Measurements from ENCODE around the gene AFAP1L2.
A peak's percentile ranks its signal among the peaks of the same experiment; 100 is the strongest.

The AFAP1L2 gene

DNA sequence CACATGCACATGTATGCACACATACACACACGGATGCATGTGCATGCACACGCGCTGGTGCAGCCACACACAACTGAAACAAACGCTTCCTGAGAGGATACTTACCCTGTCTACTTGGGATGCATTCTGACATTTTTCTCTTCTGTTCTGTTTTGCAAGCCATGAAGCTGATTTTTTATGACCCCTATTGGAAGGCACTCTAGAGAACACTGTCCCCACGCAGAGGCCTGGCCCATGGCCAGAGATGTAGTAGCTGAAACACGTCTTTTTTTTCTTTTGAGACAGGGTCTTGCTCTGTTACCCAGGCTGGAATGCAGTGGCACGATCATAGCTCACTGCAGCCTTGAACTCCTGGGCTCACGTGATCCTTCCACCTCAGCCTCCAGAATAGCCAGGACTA, 117.4 kb downstream of the AFAP1L2 start:
- TF ChIP-seq, protein P1, sequence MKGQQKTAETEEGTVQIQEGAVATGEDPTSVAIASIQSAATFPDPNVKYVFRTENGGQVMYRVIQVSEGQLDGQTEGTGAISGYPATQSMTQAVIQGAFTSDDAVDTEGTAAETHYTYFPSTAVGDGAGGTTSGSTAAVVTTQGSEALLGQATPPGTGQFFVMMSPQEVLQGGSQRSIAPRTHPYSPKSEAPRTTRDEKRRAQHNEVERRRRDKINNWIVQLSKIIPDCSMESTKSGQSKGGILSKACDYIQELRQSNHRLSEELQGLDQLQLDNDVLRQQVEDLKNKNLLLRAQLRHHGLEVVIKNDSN (IDR thresholded peaks at IDR 0.05): peak; percentile 24; the same call in 1 of the 2 replicates
- TF ChIP-seq FOXM1 (IDR thresholded peaks at IDR 0.05; ENCODE audit: borderline replicate concordance, low read depth): no peak
- TF ChIP-seq, protein P2, sequence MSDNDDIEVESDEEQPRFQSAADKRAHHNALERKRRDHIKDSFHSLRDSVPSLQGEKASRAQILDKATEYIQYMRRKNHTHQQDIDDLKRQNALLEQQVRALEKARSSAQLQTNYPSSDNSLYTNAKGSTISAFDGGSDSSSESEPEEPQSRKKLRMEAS (IDR thresholded peaks at IDR 0.05): no peak
- peak; percentile 18; the same call in 1 of the 2 replicates for TF ChIP-seq TEAD4 (IDR thresholded peaks at IDR 0.05)

DNA sequence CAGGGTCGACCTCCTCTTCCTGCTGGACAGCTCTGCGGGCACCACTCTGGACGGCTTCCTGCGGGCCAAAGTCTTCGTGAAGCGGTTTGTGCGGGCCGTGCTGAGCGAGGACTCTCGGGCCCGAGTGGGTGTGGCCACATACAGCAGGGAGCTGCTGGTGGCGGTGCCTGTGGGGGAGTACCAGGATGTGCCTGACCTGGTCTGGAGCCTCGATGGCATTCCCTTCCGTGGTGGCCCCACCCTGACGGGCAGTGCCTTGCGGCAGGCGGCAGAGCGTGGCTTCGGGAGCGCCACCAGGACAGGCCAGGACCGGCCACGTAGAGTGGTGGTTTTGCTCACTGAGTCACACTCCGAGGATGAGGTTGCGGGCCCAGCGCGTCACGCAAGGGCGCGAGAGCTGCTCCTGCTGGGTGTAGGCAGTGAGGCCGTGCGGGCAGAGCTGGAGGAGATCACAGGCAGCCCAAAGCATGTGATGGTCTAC, 118.3 kb downstream of the AFAP1L2 start:
- TF ChIP-seq ZBTB7A (IDR thresholded peaks at IDR 0.05; ENCODE audit: low read depth): no peak
- 0 out of 2 replicates have a peak, but pooled peaks have one; percentile 23 for TF ChIP-seq TCF12 (IDR thresholded peaks at IDR 0.05; ENCODE audit: low read depth)
- TF ChIP-seq CEBPB (IDR thresholded peaks at IDR 0.05): no peak
- TF ChIP-seq REST (IDR thresholded peaks at IDR 0.05; ENCODE audit: low read depth): peak; percentile 52
- no peak for TF ChIP-seq NFIC (IDR thresholded peaks at IDR 0.05)
- TF ChIP-seq, protein P2 (IDR thresholded peaks at IDR 0.05): peak; percentile 50
- no peak for TF ChIP-seq RAD21 (IDR thresholded peaks at IDR 0.05; ENCODE audit: low read depth)
- TF ChIP-seq TAF1 (IDR thresholded peaks at IDR 0.05; ENCODE audit: low read depth): no peak
- no peak; the same call in 1 of the 2 replicates for TF ChIP-seq TEAD4 (IDR thresholded peaks at IDR 0.05)
- TF ChIP-seq, protein P1 (IDR thresholded peaks at IDR 0.05): no peak
- no peak for TF ChIP-seq YY1 (IDR thresholded peaks at IDR 0.05; ENCODE audit: low read depth)
- TF ChIP-seq FOXM1 (IDR thresholded peaks at IDR 0.05; ENCODE audit: borderline replicate concordance, low read depth): no peak
- TF ChIP-seq EP300 (IDR thresholded peaks at IDR 0.05; ENCODE audit: borderline replicate concordance): no peak

GRCh38 chr10:114284346-114285071, 119.8 kb downstream of the AFAP1L2 start:
- TF ChIP-seq CEBPB (IDR thresholded peaks at IDR 0.05) (no peak), NFIC (IDR thresholded peaks at IDR 0.05) (no peak), RAD21 (IDR thresholded peaks at IDR 0.05; ENCODE audit: low read depth) (no peak), EGR1 (IDR thresholded peaks at IDR 0.05) (no peak), TEAD4 (IDR thresholded peaks at IDR 0.05) (no peak), CREB1 (IDR thresholded peaks at IDR 0.05; ENCODE audit: low read depth) (no peak), TAF1 (IDR thresholded peaks at IDR 0.05; ENCODE audit: low read depth) (no peak), REST (IDR thresholded peaks at IDR 0.05; ENCODE audit: low read depth) (no peak)
- TF ChIP-seq, protein P1 (IDR thresholded peaks at IDR 0.05): no peak

DNA sequence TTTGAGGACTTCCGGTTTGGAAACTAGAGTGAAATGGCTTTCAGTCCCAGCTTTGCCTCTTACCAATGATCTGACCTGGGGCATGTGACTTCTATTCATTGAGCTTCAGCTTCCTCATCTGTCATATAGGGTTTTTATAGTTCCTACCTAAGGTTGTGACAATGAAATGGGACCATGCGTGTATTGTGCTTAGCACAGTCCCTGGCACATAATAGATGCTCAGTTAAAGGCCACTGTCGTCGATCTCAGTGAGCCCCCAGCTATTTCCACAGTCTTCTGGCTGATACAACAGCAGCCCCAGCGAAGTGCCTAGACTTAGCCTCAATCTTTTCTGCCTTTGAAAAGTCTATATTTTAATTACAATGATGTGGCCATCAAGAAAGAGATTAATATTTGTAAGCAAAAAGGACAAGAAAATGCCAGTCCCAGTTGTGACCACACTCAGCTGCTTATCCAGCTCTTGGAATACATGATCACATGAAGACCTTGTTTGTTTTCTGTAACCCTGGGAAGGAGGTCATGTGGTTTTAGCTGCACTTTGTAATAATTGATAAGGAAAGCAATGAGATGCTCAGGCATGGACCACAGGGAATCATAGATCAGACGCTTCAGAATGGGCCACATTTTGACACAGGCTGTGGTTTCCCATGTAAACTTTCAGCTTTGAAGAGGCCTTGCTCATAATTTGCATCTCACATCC, 120.6 kb downstream of the AFAP1L2 start:
- TF ChIP-seq FOXM1 (IDR thresholded peaks at IDR 0.05; ENCODE audit: borderline replicate concordance, low read depth): no peak
- no peak for TF ChIP-seq EP300 (IDR thresholded peaks at IDR 0.05; ENCODE audit: borderline replicate concordance)
- no peak for TF ChIP-seq REST (IDR thresholded peaks at IDR 0.05; ENCODE audit: low read depth)
- no peak for TF ChIP-seq YY1 (IDR thresholded peaks at IDR 0.05; ENCODE audit: low read depth)
- TF ChIP-seq, protein P1 (IDR thresholded peaks at IDR 0.05): no peak
- no peak for TF ChIP-seq ZBTB7A (IDR thresholded peaks at IDR 0.05; ENCODE audit: low read depth)
- no peak for TF ChIP-seq NFIC (IDR thresholded peaks at IDR 0.05)
- no peak for TF ChIP-seq TEAD4 (IDR thresholded peaks at IDR 0.05)
- TF ChIP-seq CEBPB (IDR thresholded peaks at IDR 0.05): no peak
